Nephron (organoid): ENCODE measurements around the gene SKAP1.
A peak's percentile ranks its signal among the peaks of the same experiment; 100 is the strongest.
"Not testable (repeated sequence)": the region's sequence is repeated elsewhere in the genome, so short reads cannot be mapped to it uniquely, and the experiment has no call there.

ENCODE experiments used
- H3K27ac Mint-ChIP-seq, 3 experiments: 2 replicates each; pipeline ENCODE4 v1.8.0; 2020; ENCODE audit warnings: mixed read lengths in 3 of 3, mild to moderate bottlenecking in 2 of 3, moderate library complexity in 1 of 3
- H3K27me3 Mint-ChIP-seq: 2 replicates; pipeline ENCODE4 v1.8.0; 2021; ENCODE audit warnings: low read depth, mild to moderate bottlenecking, moderate library complexity, mixed read lengths
- H3K36me3 Mint-ChIP-seq: 2 replicates; pipeline ENCODE4 v1.8.0; 2020; ENCODE audit warnings: low read depth, mixed read lengths
- H3K4me1 Mint-ChIP-seq: 2 replicates; pipeline ENCODE4 v1.8.0; 2020; ENCODE audit warnings: mixed read lengths
- H3K4me3 Mint-ChIP-seq, 3 experiments: 2 replicates each; pipeline ENCODE4 v1.8.0; 2020; ENCODE audit warnings: mild to moderate bottlenecking in 3 of 3, mixed read lengths in 3 of 3, moderate library complexity in 2 of 3
- H3K9me3 Mint-ChIP-seq: 2 replicates; pipeline ENCODE4 v1.8.0; 2020; ENCODE audit warnings: mixed read lengths
- CTCF ChIP-seq, 3 experiments: fragments of 200-600 bp; sonication (generic); IDR thresholded peaks; one replicate each; pipeline ENCODE4 v1.5.0; 2021; ENCODE audit warnings: antibody characterized with exemption in 3 of 3; ENCODE audit not compliant: unreplicated experiment in 3 of 3

The SKAP1 gene

GRCh38 chr17:48375356-48375755, 54.7 kb downstream of the SKAP1 start:
- Mint-ChIP-seq H3K4me3 (no peak overlapping the region), H3K9me3 (no peaks in the 10 kb centered on the region), H3K27ac (no peak overlapping the region), H3K27me3 (no peaks in the 10 kb centered on the region), H3K4me1 (no peaks in the 10 kb centered on the region), H3K36me3 (no peaks in the 10 kb centered on the region)
- no peak for TF ChIP-seq CTCF (IDR thresholded peaks at IDR 0.05; ENCODE audit: unreplicated experiment in 3 of 3)

- Mint-ChIP-seq H3K4me3 (no peak overlapping the region), H3K4me1 (no peaks in the 10 kb centered on the region), H3K27ac (no peak overlapping the region), H3K36me3 (no peaks in the 10 kb centered on the region), H3K27me3 (no peaks in the 10 kb centered on the region), H3K9me3 (no peaks in the 10 kb centered on the region)
- TF ChIP-seq CTCF (IDR thresholded peaks at IDR 0.05; ENCODE audit: unreplicated experiment in 3 of 3) = peak in 1 of 3 experiments; percentile 18
Observed at GRCh38 chr17:48374650-48375230, 55.3 kb downstream of the SKAP1 start.

GRCh38 chr17:48373883-48374282, 56.1 kb downstream of the SKAP1 start:
- Mint-ChIP-seq H3K27me3 (no peaks in the 10 kb centered on the region), H3K27ac (no peak overlapping the region), H3K9me3 (no peaks in the 10 kb centered on the region), H3K36me3 (no peaks in the 10 kb centered on the region), H3K4me1 (no peaks in the 10 kb centered on the region), H3K4me3 (no peak overlapping the region)
- no peak for TF ChIP-seq CTCF (IDR thresholded peaks at IDR 0.05; ENCODE audit: unreplicated experiment in 3 of 3)

- Mint-ChIP-seq H3K36me3 (no peaks in the 10 kb centered on the region), H3K27me3 (peaks cover 1% of the 10 kb centered on the region), H3K4me3 (no peak overlapping the region), H3K27ac (no peak overlapping the region), H3K9me3 (no peaks in the 10 kb centered on the region), H3K4me1 (no peaks in the 10 kb centered on the region)
- no peak for TF ChIP-seq CTCF (IDR thresholded peaks at IDR 0.05; ENCODE audit: unreplicated experiment in 3 of 3)
Observed at GRCh38 chr17:48373130-48373830, 56.7 kb downstream of the SKAP1 start.

- peaks cover 23% of the 10 kb centered on the region for H3K27me3 Mint-ChIP-seq
- not testable (repeated sequence) for H3K9me3 Mint-ChIP-seq, H3K36me3 Mint-ChIP-seq, H3K4me3 Mint-ChIP-seq, H3K27ac Mint-ChIP-seq, H3K4me1 Mint-ChIP-seq
Observed at GRCh38 chr17:48368967-48369366, 61.0 kb downstream of the SKAP1 start.

- Mint-ChIP-seq H3K27ac (no peak overlapping the region), H3K36me3 (no peaks in the 10 kb centered on the region), H3K9me3 (no peaks in the 10 kb centered on the region), H3K27me3 (peaks cover 24% of the 10 kb centered on the region), H3K4me3 (no peak overlapping the region), H3K4me1 (no peaks in the 10 kb centered on the region)
- TF ChIP-seq CTCF (IDR thresholded peaks at IDR 0.05; ENCODE audit: unreplicated experiment in 3 of 3) = no peak
Observed at GRCh38 chr17:48368352-48368908, 61.6 kb downstream of the SKAP1 start.
